HG03135 (cell line): ENCODE data around the gene EVI5.
"Not testable (repeated sequence)": the region's sequence is repeated elsewhere in the genome, so short reads cannot be mapped to it uniquely, and the experiment has no call there.

Experiments
- ATAC-seq: cut with Tn5 transposase; IDR thresholded peaks from one replicate; pipeline ENCODE4 v1.9.1; 2021; ENCODE audit warnings: mild to moderate bottlenecking, moderate library complexity; ENCODE audit not compliant: unreplicated experiment

The EVI5 gene

DNA sequence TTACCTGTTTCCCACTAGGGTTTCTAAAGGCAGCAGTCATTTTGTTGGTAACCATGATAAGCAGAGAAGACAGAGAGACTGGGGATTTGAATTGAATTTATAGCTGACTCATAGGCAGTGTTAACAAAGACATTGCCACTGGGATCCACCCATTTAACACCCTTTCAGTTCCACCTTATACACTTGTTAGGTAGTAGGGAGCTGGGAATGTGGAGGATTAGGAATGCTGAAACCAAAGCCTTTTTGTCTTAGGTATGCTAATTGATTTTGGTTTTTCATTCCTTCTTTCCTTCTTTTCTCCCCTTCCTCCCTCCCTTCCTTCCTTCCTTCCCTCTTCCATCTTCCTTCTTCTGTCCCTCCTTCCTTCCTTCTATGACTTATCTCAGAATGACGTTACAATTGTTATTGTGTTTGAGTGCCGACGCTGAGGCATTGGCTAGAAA is 7.5 kb upstream of the EVI5 start:
- no peak for ATAC-seq

- ATAC-seq: no peak
Observed at GRCh38 chr1:92791487-92792066, 6.7 kb upstream of the EVI5 start.

GRCh38 chr1:92790867-92791266 is 6.0 kb upstream of the EVI5 start:
- no peak for ATAC-seq

- ATAC-seq: no peak
Observed at GRCh38 chr1:92790081-92790480, 5.2 kb upstream of the EVI5 start.

- ATAC-seq: no peak
Observed at GRCh38 chr1:92786111-92786901, 1.4 kb upstream of the EVI5 start.

DNA sequence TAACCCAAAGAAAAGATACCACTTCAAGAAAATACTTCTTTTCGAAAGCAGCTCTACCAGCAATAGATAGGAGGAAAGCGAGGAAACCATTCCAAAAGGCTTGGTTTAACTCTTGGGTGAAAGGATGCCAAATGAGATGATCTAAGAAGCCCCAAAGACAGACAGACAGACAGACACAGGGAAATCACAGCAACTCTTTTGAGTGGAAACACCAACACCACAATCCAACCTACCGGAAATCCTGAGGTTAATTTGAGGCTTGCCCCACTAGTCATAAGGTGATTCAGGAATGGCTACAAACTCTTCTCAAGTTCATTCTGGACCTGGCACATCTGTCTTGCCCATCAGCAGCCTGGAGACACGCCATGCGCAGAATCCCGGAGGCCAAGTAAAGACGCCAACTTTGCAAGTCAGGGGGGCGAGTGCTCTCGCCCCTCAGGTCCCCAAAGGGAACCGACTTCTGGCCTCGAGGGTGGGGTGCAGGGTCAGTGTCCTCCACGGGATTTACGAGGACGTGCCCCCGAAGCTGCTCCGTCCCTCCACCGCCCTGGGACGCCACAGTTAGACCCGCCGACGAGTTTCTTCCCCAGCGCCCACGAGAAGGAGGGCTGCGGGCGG is 778 bp downstream of the EVI5 start:
- ATAC-seq: peak; percentile 13

DNA sequence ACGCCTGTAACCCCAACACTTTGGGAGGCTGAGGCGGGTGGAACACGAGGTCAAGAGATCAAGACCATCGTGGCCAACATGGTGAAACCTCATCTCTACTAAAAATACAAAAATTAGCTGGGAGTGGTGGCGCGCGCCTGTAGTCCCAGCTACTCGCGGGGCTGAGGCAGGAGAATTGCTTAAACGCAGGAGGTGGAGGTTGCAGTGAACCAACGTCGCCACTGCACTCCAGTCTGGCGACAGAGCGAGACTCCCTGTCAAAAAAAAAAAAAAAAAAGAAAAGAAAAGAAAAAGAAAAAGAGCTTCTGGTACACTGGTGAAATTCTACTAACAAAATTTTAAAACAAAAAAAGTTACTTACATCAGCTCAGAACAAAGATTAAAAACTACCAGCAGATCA is 1.4 kb downstream of the EVI5 start:
- ATAC-seq: not testable (repeated sequence)

DNA sequence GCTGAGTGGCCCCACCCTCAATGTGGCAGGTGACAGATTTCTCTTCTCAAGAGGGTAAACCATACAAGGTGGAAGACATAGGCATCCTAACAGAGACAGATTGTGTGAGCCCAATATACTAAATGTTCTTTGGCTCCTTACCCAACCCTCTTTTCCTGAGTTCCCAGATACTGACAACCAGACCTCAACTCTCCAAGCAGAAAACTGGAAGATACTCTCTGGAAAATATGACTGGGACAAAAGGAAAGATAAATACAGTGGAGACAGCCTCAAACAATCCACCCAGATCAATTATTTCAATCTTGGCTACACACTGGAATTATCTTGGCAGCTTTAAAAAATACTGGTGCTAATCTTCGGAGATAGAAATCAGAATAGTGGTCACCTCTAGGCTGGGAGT is 6.5 kb downstream of the EVI5 start:
- no peak for ATAC-seq

DNA sequence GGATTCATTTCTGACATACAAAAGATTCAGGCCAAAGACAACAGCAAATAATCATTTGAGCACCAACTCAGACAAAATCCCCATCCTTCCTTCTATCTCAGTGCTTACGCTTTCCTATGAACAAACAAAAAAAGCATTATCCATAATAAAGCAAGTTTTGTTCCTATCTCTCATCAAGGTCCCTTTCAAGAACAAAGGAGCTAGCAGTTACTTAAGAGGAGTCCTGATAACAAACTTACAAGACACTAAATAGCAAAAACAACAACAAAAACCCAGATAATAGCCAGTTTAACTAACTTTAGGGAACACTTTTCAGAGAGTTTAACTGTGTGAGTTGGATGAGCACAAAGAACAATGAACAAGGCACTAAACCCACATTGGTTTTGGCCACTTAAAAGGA is 10.5 kb downstream of the EVI5 start:
- no peak for ATAC-seq

- ATAC-seq: not testable (repeated sequence)
Observed at GRCh38 chr1:92773749-92774148, 11.2 kb downstream of the EVI5 start.

DNA sequence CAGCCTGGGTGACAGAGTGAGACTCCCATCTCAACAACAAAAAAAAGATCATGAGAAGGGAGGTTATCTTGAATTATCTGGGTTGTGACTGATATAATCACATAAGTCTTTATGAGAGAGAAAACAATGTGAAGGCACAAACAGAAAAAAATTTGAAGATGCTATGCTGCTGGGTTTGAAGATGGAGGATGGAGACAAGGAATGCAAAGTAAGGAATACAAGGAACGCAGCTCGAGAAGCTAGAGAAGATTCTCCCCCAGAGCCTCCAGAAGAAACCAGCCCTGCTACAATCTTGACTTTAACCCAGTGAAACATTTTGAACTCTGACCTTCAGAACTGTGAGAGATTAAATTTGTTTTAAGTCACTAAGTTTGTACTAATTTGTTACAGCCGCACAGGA is 15.1 kb downstream of the EVI5 start:
- ATAC-seq: no peak

DNA sequence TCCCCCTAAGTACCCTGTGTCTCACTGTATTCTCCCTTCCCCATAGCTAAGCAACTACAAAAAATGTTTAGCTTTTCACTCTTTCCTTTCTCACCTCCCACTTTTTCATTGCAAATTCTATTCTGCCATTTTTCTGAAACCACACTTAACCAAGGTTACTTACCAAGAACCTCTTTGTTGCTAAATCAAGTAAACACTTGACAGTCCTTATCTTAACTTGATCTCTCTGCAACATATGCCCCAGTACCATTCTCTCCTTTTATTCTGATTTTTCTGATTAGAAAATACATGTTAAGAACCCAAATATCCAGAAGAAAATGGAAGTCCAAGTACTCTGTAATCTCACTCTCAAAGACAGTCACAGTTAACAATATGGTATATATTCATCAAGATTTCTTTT is 16.0 kb downstream of the EVI5 start:
- ATAC-seq: no peak

GRCh38 chr1:92768296-92768695 is 16.6 kb downstream of the EVI5 start:
- no peak for ATAC-seq

DNA sequence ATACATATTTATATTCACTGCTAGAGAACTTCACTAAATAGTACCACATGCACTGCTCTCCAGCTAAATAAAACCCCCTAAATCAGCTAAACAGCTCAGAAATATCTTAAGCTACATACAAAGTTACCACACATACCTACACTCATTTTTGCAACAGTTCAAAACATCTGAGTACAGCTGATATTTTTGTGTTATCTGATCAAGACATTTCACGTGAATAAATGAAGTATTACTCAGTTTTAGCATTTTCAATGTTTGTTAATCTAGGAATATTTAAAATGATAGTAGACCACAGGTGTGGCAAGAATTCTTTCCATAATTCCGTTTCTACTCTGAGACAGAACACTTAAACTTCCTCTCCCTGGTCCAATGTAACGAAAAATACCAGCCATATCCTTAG is 20.8 kb downstream of the EVI5 start:
- ATAC-seq: no peak

DNA sequence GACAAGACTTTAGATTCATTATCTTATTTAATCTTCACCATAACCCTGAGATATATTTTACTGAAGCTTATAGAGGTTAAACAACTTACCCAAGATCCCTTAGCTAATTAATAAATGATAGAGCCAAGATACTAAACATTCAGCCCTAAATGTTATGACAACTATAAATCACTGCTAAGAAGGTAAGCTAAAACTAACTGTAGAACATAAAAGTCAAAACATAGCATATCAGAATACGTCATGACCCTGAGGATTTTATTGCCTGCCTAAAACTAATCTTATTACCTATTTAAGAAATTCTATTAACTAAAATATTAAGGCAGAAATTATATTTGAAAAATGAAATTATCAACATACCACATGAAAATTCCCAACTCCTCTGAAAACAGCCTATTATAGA is 22.6 kb downstream of the EVI5 start:
- no peak for ATAC-seq

DNA sequence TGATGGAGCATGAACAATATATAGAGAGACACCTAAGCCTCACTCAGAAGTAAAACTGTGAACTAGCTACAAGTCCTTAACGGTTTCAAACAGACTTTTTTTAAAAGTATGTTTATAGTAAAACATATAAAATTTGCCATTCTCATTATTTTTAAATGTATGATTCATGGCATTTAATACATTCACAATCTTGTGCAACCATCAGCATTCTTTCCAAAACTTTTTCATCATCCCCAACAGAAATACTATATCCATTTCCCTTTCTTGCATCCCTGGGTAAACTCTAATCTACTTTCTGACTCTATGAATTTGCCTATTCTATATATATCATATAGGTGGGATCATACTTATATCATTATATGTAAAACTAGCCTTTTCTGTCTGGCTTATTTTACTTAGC is 25.5 kb downstream of the EVI5 start:
- ATAC-seq: no peak

DNA sequence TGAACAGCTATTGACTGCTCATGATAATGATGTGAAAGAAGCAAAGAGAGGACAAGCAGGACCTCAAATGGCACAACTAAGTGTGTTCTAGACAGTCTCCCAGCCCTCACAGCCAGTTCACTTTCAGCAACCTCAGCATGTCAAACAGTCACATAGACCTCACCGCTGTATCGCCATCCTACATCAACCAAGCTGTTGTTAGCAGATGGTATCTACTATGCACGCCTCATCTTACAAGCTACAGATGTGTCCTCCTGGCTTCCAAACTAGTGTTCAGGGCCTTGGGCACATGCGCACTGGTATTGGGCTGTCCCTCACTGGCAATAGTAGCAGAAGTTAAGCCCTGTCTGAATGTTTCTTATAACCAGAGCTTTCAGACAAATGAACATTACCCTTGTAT is 28.4 kb downstream of the EVI5 start:
- ATAC-seq: no peak

DNA sequence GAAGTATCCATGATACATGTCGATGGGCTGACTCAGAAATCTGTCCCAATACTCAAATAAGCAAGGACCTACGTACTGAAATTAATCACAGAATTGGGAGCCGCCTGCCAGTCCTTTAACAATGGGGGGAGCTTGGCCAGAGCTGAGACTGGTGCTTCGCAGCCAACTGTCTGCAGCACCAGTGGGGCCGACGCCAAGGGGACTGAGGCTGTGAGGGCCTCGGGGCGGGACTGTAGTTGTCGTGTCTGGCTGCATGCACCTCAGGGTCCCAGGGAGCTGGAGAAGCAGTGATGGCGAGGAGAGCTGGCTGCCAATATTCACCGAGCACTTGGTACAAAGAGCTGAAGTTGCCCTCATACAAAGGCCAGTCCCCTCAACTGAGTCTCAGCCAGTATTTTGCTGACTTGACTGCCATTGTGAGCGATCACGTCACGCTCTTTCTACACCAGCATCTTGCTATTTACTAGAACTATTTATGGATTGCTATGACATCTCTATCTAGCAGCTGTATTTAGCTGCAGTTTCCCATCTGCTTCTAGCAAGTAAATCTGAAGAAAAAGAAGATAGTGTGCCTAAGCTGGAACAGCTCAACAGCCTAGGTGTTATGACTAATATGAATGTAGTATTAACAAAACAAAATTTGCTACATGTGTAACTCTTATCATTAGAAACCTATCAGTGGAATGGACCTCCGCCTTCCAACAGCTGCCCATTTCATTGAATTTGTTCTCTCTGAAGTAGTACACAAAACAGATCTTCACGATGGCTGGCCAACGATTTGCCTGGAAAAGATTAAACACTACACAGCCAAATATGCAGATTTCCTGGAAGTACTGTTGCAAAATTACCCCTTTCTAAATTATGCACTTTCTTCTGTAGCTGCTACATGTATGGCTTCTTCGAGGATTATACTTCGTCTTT is 29.1 kb downstream of the EVI5 start:
- ATAC-seq: no peak

DNA sequence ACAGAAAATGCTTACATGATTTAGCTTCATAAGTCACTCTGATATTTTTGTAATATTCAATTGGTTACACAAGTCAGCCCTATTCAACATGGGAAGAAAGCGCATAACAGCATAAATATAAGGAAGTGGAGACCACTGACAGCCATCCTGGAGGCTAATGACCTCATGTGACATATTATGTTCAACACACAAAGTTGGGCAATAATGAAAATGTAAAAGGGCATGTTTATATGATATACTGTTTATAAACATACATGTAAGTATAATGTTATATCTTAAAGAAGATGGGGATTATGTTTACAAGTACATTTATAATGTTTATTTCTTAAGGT is 30.2 kb downstream of the EVI5 start:
- ATAC-seq: no peak

- no peak for ATAC-seq
Observed at GRCh38 chr1:92754000-92754718, 30.7 kb downstream of the EVI5 start.

GRCh38 chr1:92752719-92753118 is 32.2 kb downstream of the EVI5 start:
- ATAC-seq: no peak
